ENCODE data around the gene HNF4A. TPM values are rescaled to one million over a fixed set of nuclear protein-coding genes. Genes with fewer than 3 reads are reported as not detected.

HNF4A gene
- total RNA-seq, 4 donors from 2014 or later, result not detected

GRCh38 chr20:44461803-44462174, 106.3 kb downstream of the HNF4A start:
- Histone ChIP-seq H3K27me3 (no peaks in the 10 kb centered on the region), H3K4me3 (replicated peaks in 1 of 3) (no peak overlapping the region), H3K9me3 (no peaks in the 10 kb centered on the region), H3K36me3 (no peaks in the 10 kb centered on the region), H3K27ac (no peak overlapping the region), H3K4me1 (peaks cover 0 to 13% of the 10 kb centered on the region in 2 donors)
- DNase-seq, result no peak
- WGBS, 2 donors, result 77 to 86% methylated on average over 5 of the region's 5 CpGs
- TF ChIP-seq CTCF (IDR thresholded peaks at IDR 0.05) (no peak), POLR2A (IDR thresholded peaks at IDR 0.05) (no peak)
- intact Hi-C loops (cut with DNase I), result loop anchor here (10.0 kb wide), 1 partner anchor 67 kb away; no protein-coding TSS in a partner anchor

- no peak for TF ChIP-seq CTCF (IDR thresholded peaks at IDR 0.05)
- no peak for TF ChIP-seq POLR2A (IDR thresholded peaks at IDR 0.05)
- intact Hi-C loops (cut with DNase I), result loop anchor here (10.0 kb wide), 1 partner anchor 69 kb away; no protein-coding TSS in a partner anchor
- 41 to 75% methylated on average over 5 of the region's 5 CpGs for WGBS, 2 donors
Observed at GRCh38 chr20:44463466-44463865, 108.0 kb downstream of the HNF4A start.

GRCh38 chr20:44464514-44464913, 109.0 kb downstream of the HNF4A start:
- no peak for TF ChIP-seq CTCF (IDR thresholded peaks at IDR 0.05)
- no peak for TF ChIP-seq POLR2A (IDR thresholded peaks at IDR 0.05)
- peaks cover 0 to 13% of the 10 kb centered on the region in 2 donors for H3K4me1 ChIP-seq
- H3K9me3 ChIP-seq, result no peaks in the 10 kb centered on the region
- peak overlapping the region in 2 of 3 donors; percentile 40 to 74 for H3K27ac ChIP-seq
- no peaks in the 10 kb centered on the region for H3K36me3 ChIP-seq
- intact Hi-C loops (cut with DNase I), result loop anchor here (10.0 kb wide), 1 partner anchor 70 kb away; no protein-coding TSS in a partner anchor
- H3K4me3 ChIP-seq (replicated peaks in 1 of 3), result no peak overlapping the region
- WGBS, 2 donors, result 71 to 100% methylated on average over 2 to 3 of the region's 3 CpGs
- H3K27me3 ChIP-seq, result no peaks in the 10 kb centered on the region
- no peak for DNase-seq

More at GRCh38 chr20:44463466-44463865, 108.0 kb downstream of the HNF4A start:
- Histone ChIP-seq H3K27me3 (no peaks in the 10 kb centered on the region), H3K9me3 (no peaks in the 10 kb centered on the region), H3K4me1 (peaks cover 0 to 13% of the 10 kb centered on the region in 2 donors), H3K4me3 (replicated peaks in 1 of 3) (no peak overlapping the region), H3K36me3 (no peaks in the 10 kb centered on the region), H3K27ac (no peak overlapping the region)
- DNase-seq, result no peak

- WGBS, 2 donors, result 23 to 25% methylated on average over 3 of the region's 3 CpGs
- Histone ChIP-seq H3K9me3 (no peaks in the 10 kb centered on the region), H3K4me1 (peaks cover 0 to 13% of the 10 kb centered on the region in 2 donors), H3K27me3 (no peaks in the 10 kb centered on the region), H3K4me3 (replicated peaks in 1 of 3) (no peak overlapping the region), H3K36me3 (no peaks in the 10 kb centered on the region), H3K27ac (peak overlapping the region; percentile 30 to 74 (median 40))
- intact Hi-C loops (cut with DNase I), result loop anchor here (10.0 kb wide), 1 partner anchor 70 kb away; no protein-coding TSS in a partner anchor
- TF ChIP-seq CTCF (IDR thresholded peaks at IDR 0.05), result no peak
- TF ChIP-seq POLR2A (IDR thresholded peaks at IDR 0.05), result no peak
- peak; percentile 84 to 91 for DNase-seq
Observed at GRCh38 chr20:44465001-44465560, 109.6 kb downstream of the HNF4A start.

- 59 to 75% methylated on average over 8 to 12 of the region's 12 CpGs for WGBS, 2 donors
- Histone ChIP-seq H3K27me3 (no peaks in the 10 kb centered on the region), H3K36me3 (no peaks in the 10 kb centered on the region), H3K9me3 (no peaks in the 10 kb centered on the region), H3K4me3 (replicated peaks in 1 of 3) (no peak overlapping the region), H3K4me1 (peaks cover 0 to 13% of the 10 kb centered on the region in 2 donors), H3K27ac (no peak overlapping the region)
- DNase-seq, result peak; percentile 27 to 33
- intact Hi-C loops (cut with DNase I), result loop anchor here (10.0 kb wide), 1 partner anchor 73 kb away; no protein-coding TSS in a partner anchor
- TF ChIP-seq POLR2A (IDR thresholded peaks at IDR 0.05) (no peak), CTCF (IDR thresholded peaks at IDR 0.05) (no peak)
Observed at GRCh38 chr20:44467289-44467883, 111.9 kb downstream of the HNF4A start.

Data from thyroid gland (tissue), 4 donors.